H1 (cell line): ENCODE data around the gene GGN. TPM values are rescaled to one million over a fixed set of nuclear protein-coding genes. Genes with fewer than 3 reads are reported as not detected.

ENCODE experiments used
- CTCF ChIA-PET: fragments of 300-600 bp; sonication (Branson Sonifier 250); formaldehyde crosslinking; loops from one replicate; lab custom pipeline; 2021; ENCODE audit not compliant: partially characterized antibody; lab: Charles Lee
- POLR2A ChIA-PET: fragments of 300-600 bp; sonication (Branson Sonifier 250); formaldehyde crosslinking; loops from one replicate; lab custom pipeline; 2021; ENCODE audit warnings: inconsistent platforms; ENCODE audit not compliant: partially characterized antibody; lab: Charles Lee
- DNase-seq, 2 experiments: peaks; one replicate each; pipeline versions ENCODE4 v3.0.0 to v3.0.0-alpha.2; 2010 to 2022; ENCODE audit warnings: low spot score in 2 of 2, low read depth in 1 of 2, mixed read lengths in 1 of 2
- FAIRE-seq: peaks from 2 replicates; lab custom pipeline; 2011; peaks lifted over from hg19 to GRCh38; lab: Jason Lieb, UNC
- H2AFZ ChIP-seq: 2 replicates; pipeline ENCODE4 v1.8.1; 2012; ENCODE audit warnings: low read length, inconsistent platforms
- H2AK5ac ChIP-seq: 2 replicates; pipeline ENCODE4 v1.6.1; 2013; ENCODE audit warnings: low read depth, low read length
- H2BK120ac ChIP-seq: replicated peaks from 2 replicates; pipeline ENCODE3; 2013; ENCODE audit warnings: low read depth, low read length, inconsistent platforms
- H2BK12ac ChIP-seq: 2 replicates; pipeline ENCODE4 v1.6.1; 2013; ENCODE audit warnings: low read depth, low read length
- H2BK15ac ChIP-seq: 2 replicates; pipeline ENCODE4 v1.6.1; 2013; ENCODE audit warnings: low read length
- H2BK20ac ChIP-seq: 2 replicates; pipeline ENCODE4 v1.6.1; 2013; ENCODE audit warnings: low read length
- H2BK5ac ChIP-seq: 2 replicates; pipeline ENCODE4 v1.6.1; 2013; ENCODE audit warnings: low read depth, low read length
- H3K14ac ChIP-seq: 2 replicates; pipeline ENCODE4 v1.6.1; 2013; ENCODE audit warnings: inconsistent platforms; ENCODE audit not compliant: insufficient read length
- H3K18ac ChIP-seq: 2 replicates; pipeline ENCODE4 v1.6.1; 2013; ENCODE audit warnings: low read length; ENCODE audit errors: extremely low read depth
- H3K23ac ChIP-seq: 2 replicates; pipeline ENCODE4 v1.6.1; 2013; ENCODE audit warnings: inconsistent platforms; ENCODE audit not compliant: insufficient read length
- H3K23me2 ChIP-seq: 2 replicates; pipeline ENCODE4 v1.6.1; 2013; ENCODE audit warnings: low read depth, low read length
- H3K27ac ChIP-seq: 2 replicates; pipeline ENCODE4 v1.6.1; 2011; ENCODE audit warnings: low read depth, low read length, inconsistent platforms
- H3K27me3 ChIP-seq, 4 experiments: replicated peaks in 1 of 4; 1 replicate in 1 of 4; 2 replicates in 3 of 4; pipeline versions ENCODE4 v1.6.1 to v1.8.1; 2011 to 2013; ENCODE audit warnings: low read length in 3 of 4, mild to moderate bottlenecking in 3 of 4, inconsistent platforms in 2 of 4, mixed read lengths in 2 of 4, moderate library complexity in 1 of 4; ENCODE audit not compliant: control insufficient read depth in 3 of 4, insufficient read depth in 3 of 4; ENCODE audit errors: extremely low read depth in 1 of 4
- H3K36me3 ChIP-seq, 4 experiments: 2 replicates each; pipeline versions ENCODE4 v1.6.1 to v1.8.1; 2011 to 2013; ENCODE audit warnings: mild to moderate bottlenecking in 4 of 4, low read length in 3 of 4, moderate library complexity in 2 of 4, control low read depth in 1 of 4, inconsistent platforms in 1 of 4; ENCODE audit not compliant: insufficient read depth in 4 of 4, control insufficient read depth in 2 of 4
- H3K4ac ChIP-seq: replicated peaks from 2 replicates; pipeline ENCODE3; 2013; ENCODE audit warnings: low read length, low read depth, mixed read lengths, inconsistent platforms; ENCODE audit not compliant: insufficient read length
- H3K4me1 ChIP-seq, 4 experiments: replicated peaks in 1 of 4; 1 replicate in 1 of 4; 2 replicates in 3 of 4; pipeline versions ENCODE4 v1.6.1 to v1.8.1; 2011 to 2013; ENCODE audit warnings: low read length in 3 of 4, inconsistent platforms in 2 of 4, mixed read lengths in 1 of 4; ENCODE audit not compliant: insufficient read depth in 4 of 4, control insufficient read depth in 3 of 4
- H3K4me2 ChIP-seq, 2 experiments: 2 replicates each; pipeline versions ENCODE4 v1.6.1 to v1.8.1; 2011 to 2013; ENCODE audit warnings: low read depth in 2 of 2, low read length in 2 of 2, control low read depth in 1 of 2, inconsistent platforms in 1 of 2, mild to moderate bottlenecking in 1 of 2; ENCODE audit not compliant: insufficient read depth in 1 of 2
- H3K4me3 ChIP-seq, 4 experiments: fragments of 200-600, 300-600 bp in 1 of 4; sonication (generic), shearing (Covaris generic), sonication (Bioruptor Twin) in 1 of 4; 2 replicates each; pipeline versions ENCODE4 v1.5.1 to v1.8.1; 2011 to 2016; ENCODE audit warnings: low read length in 4 of 4, low read depth in 3 of 4, control low read depth in 2 of 4, inconsistent platforms in 2 of 4, mild to moderate bottlenecking in 2 of 4, mixed read lengths in 1 of 4, moderate library complexity in 1 of 4; ENCODE audit not compliant: insufficient read depth in 2 of 4; ENCODE audit errors: extremely low read depth in 1 of 4
- H3K56ac ChIP-seq: replicated peaks from 2 replicates; pipeline ENCODE3; 2013; ENCODE audit warnings: low read depth, mild to moderate bottlenecking, mixed read lengths, low read length, inconsistent platforms; ENCODE audit not compliant: insufficient read length
- H3K79me1 ChIP-seq: 2 replicates; pipeline ENCODE4 v1.6.1; 2013; ENCODE audit warnings: low read depth, low read length, control low read depth
- H3K79me2 ChIP-seq, 2 experiments: 2 replicates each; pipeline versions ENCODE4 v1.6.1 to v1.8.1; 2012 to 2013; ENCODE audit warnings: low read length in 2 of 2, mild to moderate bottlenecking in 2 of 2, inconsistent platforms in 1 of 2; ENCODE audit not compliant: insufficient read depth in 2 of 2, control insufficient read depth in 1 of 2
- H3K9ac ChIP-seq, 4 experiments: replicated peaks in 1 of 4; 1 replicate in 1 of 4; 2 replicates in 3 of 4; pipeline versions ENCODE4 v1.6.1 to v1.8.1; 2011 to 2013; ENCODE audit warnings: low read depth in 3 of 4, low read length in 3 of 4, control low read depth in 2 of 4, mild to moderate bottlenecking in 2 of 4, moderate library complexity in 2 of 4, inconsistent platforms in 1 of 4; ENCODE audit errors: extremely low read depth in 1 of 4
- H3K9me3 ChIP-seq, 2 experiments: 2 replicates each; pipeline versions ENCODE4 v1.6.1 to v1.8.1; 2012 to 2013; ENCODE audit warnings: mild to moderate bottlenecking in 2 of 2, moderate library complexity in 2 of 2, control low read depth in 1 of 2, inconsistent platforms in 1 of 2, low read depth in 1 of 2, low read length in 1 of 2, mixed read lengths in 1 of 2; ENCODE audit not compliant: insufficient read depth in 2 of 2
- H4K20me1 ChIP-seq, 2 experiments: replicated peaks in 1 of 2; 2 replicates each; pipeline versions ENCODE3 to v1.8.1; 2011 to 2013; ENCODE audit warnings: inconsistent platforms in 2 of 2, low read length in 2 of 2, mild to moderate bottlenecking in 1 of 2; ENCODE audit not compliant: insufficient read depth in 2 of 2, control insufficient read depth in 1 of 2
- H4K5ac ChIP-seq: 2 replicates; pipeline ENCODE4 v1.6.1; 2013; ENCODE audit warnings: low read length, low read depth, mixed read lengths, inconsistent platforms; ENCODE audit not compliant: insufficient read length
- H4K8ac ChIP-seq: 2 replicates; pipeline ENCODE4 v1.8.0; 2013; ENCODE audit warnings: mild to moderate bottlenecking, moderate library complexity, low read length, inconsistent platforms; ENCODE audit not compliant: insufficient read depth; ENCODE audit errors: extremely low read depth
- H4K91ac ChIP-seq: replicated peaks from 2 replicates; pipeline ENCODE3; 2013; ENCODE audit warnings: low read length, mixed read lengths, inconsistent platforms; ENCODE audit not compliant: insufficient read length
- BRCA1 ChIP-seq: IDR thresholded peaks from 2 replicates; pipeline ENCODE4 v1.6.1; 2012; ENCODE audit warnings: low read depth, low read length, improper control_type of control experiment
- E2F6 ChIP-seq: IDR thresholded peaks from 2 replicates; pipeline ENCODE4 v1.6.1; 2012; ENCODE audit warnings: inconsistent platforms
- RNF2 ChIP-seq: fragments of 200-900, 300-1000 bp; sonication (generic); IDR thresholded peaks from 2 replicates; pipeline ENCODE4 v1.7.1; 2016; ENCODE audit warnings: borderline replicate concordance, low read depth, mild to moderate bottlenecking, antibody characterized with exemption, low read length; ENCODE audit not compliant: poor library complexity, severe bottlenecking; ENCODE audit errors: missing control alignments
- SUZ12 ChIP-seq: fragments of 200-600 bp; sonication (generic); IDR thresholded peaks from 2 replicates; pipeline ENCODE4 v1.6.1; 2012; ENCODE audit warnings: mild to moderate bottlenecking, inconsistent platforms, low read length, moderate library complexity, mixed read lengths
- WGBS, 2 experiments: shearing (Covaris generic) in 1 of 2; methylation state at CpG; one replicate each; pipeline versions ENCODE4 v1.1.6 to v1.1.7; 2013 to 2015; ENCODE audit warnings: low lambda C conversion rate in 2 of 2, mixed read lengths in 2 of 2, inconsistent platforms in 1 of 2, low coverage in 1 of 2, missing lambda C conversion rate in 1 of 2; ENCODE audit not compliant: insufficient replicate concordance in 2 of 2, insufficient coverage in 1 of 2, insufficient read length in 1 of 2; ENCODE audit errors: extremely low coverage in 1 of 2, missing lambda C conversion rate in 1 of 2; 5-methylcytosine and 5-hydroxymethylcytosine counted together
- polyA plus RNA-seq, 7 experiments: library from polyadenylated mRNA; depleted of rRNA in 3 of 7; stranded (reverse) in 5 of 7; unstranded in 2 of 7; fragments of >200 nt in 5 of 7; fragments of 200-250 nt in 2 of 7; gene quantifications; 1 replicate in 5 of 7; 2 replicates in 1 of 7; 4 replicates in 1 of 7; pipeline versions ENCODE4 v1.2.1 to v1.2.3, GENCODE V29; 2011 to 2013; ENCODE audit warnings: missing spikeins in 2 of 7, mixed read lengths in 2 of 7
- total RNA-seq: library from RNA; stranded (reverse); fragmentation: NEBNext Ultra II Directional; extraction: Animal tissue kit (Norgen Biotek cat#: 25700); gene quantifications from 2 replicates; pipeline ENCODE4 v1.2.1, GENCODE V29; 2021

GGN gene
- total and polyA plus RNA-seq, 2 of the 8 experiments (the other 6 are each of a cell fraction or from before 2014, with no cell fraction given) = 0.47 to 1.2 TPM

DNA sequence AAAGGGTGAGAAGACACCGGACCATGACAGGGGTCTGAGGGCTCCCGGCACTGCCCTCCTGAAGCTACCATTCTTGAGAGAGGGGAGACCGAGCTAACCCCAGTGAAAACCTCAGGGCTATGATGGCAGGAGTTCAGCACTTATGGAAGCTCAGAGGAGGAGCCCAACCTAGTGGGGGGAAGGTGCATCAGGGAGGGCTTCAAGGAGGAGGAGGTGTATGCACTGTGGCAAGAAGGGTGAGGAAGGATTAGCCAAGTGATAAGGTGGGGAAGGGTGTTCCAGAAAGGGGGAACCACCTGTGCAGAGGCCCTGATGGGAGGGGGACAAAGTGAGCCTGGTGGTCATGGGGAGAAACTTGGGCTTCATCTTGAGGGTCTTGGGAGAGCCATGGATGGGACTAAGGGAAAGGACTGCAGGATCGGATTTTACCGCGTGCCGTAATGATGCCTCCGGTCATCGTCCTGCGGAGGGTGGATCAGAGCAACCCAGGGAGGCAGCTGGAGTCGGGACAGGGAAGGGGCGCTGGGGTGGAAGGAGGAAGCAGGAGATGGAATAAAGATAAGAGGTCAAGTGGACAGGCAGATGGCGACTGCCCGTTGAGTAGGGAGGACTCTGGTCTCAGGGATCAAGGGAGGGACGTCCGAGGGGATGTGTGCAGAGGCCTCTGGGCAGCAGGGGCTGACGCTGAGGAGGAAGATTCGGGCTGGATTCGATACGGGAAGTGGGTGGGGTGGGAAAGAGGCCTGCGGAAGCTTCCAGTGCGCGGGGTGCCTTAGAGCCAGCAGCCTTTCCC lies 26.8 kb downstream of the GGN start:
- H2BK15ac ChIP-seq = peak overlapping the region; percentile 88; the same call in 1 of the 2 replicates
- no peaks in the 10 kb centered on the region for H3K79me1 ChIP-seq
- H3K23ac ChIP-seq = no peak overlapping the region
- H4K8ac ChIP-seq = no peak overlapping the region
- no peak overlapping the region; the same call in 1 of the 2 replicates for H2AFZ ChIP-seq
- no peaks in the 10 kb centered on the region for H3K36me3 ChIP-seq
- H4K5ac ChIP-seq = no peak overlapping the region
- H2AK5ac ChIP-seq = peak overlapping the region; percentile 95; the same call in 1 of the 2 replicates
- peaks cover 8% of the 10 kb centered on the region; the same call in 1 of the 2 replicates for H3K23me2 ChIP-seq
- H3K4ac ChIP-seq = no peak overlapping the region
- TF ChIP-seq E2F6 (peak; percentile 13; the same call in 1 of the 2 replicates), SUZ12 (peak; percentile 42; the same call in 1 of the 2 replicates), RNF2 (peak; percentile 1), BRCA1 (no peak)
- peak overlapping the region; percentile 71 to 76 for H3K4me2 ChIP-seq
- no peaks in the 10 kb centered on the region for H3K79me2 ChIP-seq
- no peak overlapping the region; the same call in 1 of the 2 replicates for H2BK5ac ChIP-seq
- peak overlapping the region in 1 of 4 experiments; percentile 25; a peak in 2 of 7 replicates for H3K9ac ChIP-seq
- ChIA-PET CTCF (interaction anchor here (0.7 to 2.8 kb wide), 9 partner anchors 9 to 219 kb away, joined by 3 to 14 read pairs (median 3); partner anchors contain the start of genes C19orf33, GGN and PSMD8), POLR2A (interaction anchor here (0.9 to 2.8 kb wide), 6 partner anchors 9 to 34 kb away, joined by 3 to 9 read pairs (median 4); partner anchors contain the start of gene PSMD8)
- no peak overlapping the region for H3K27ac ChIP-seq
- peak overlapping the region; percentile 57 to 65 (median 62) for H3K4me3 ChIP-seq
- peak overlapping the region; percentile 19 for H3K18ac ChIP-seq
- H4K91ac ChIP-seq = no peak overlapping the region
- WGBS, 2 experiments = 32% methylated on average over 23 of the region's 23 CpGs; no CpG with 5 or more reads in 1 of the 2 experiments
- FAIRE-seq (no peak), DNase-seq (no peak)
- H3K14ac ChIP-seq = no peak overlapping the region
- H2BK20ac ChIP-seq = no peak overlapping the region
- no peak overlapping the region for H3K56ac ChIP-seq
- peaks cover 0 to 2% of the 10 kb centered on the region in 2 experiments for H4K20me1 ChIP-seq
- H3K9me3 ChIP-seq = peaks cover 3 to 9% of the 10 kb centered on the region in 2 experiments; a peak in 2 of 4 replicates
- H3K4me1 ChIP-seq = peaks cover 0 to 5% (median 2%) of the 10 kb centered on the region in 4 experiments; a peak in 3 of 7 replicates
- peaks cover 4 to 25% (median 19%) of the 10 kb centered on the region in 4 experiments for H3K27me3 ChIP-seq
- no peak overlapping the region for H2BK120ac ChIP-seq
- H2BK12ac ChIP-seq = peak overlapping the region; percentile 68; the same call in 1 of the 2 replicates
